ENCODE results near the gene KRTAP12-3.

- TF ChIP-seq CTCF (conservative IDR thresholded peaks at IDR 0.05; ENCODE audit: low read length), result no peak
- no peak for TF ChIP-seq EZH2phosphoT487 (IDR thresholded peaks at IDR 0.05; ENCODE audit: borderline replicate concordance, low read depth, low read length)
These were observed 41.2 kb upstream of the KRTAP12-3 start for GRCh38 chr21:44616591-44616926.

All from OCI-LY7 (cell line).